ENCODE results near the gene CD4. TPM values are rescaled to one million over a fixed set of nuclear protein-coding genes. Genes with fewer than 3 reads are reported as not detected.

The CD4 gene
- total RNA-seq, 2 experiments from 2014 or later, result not detected

DNA sequence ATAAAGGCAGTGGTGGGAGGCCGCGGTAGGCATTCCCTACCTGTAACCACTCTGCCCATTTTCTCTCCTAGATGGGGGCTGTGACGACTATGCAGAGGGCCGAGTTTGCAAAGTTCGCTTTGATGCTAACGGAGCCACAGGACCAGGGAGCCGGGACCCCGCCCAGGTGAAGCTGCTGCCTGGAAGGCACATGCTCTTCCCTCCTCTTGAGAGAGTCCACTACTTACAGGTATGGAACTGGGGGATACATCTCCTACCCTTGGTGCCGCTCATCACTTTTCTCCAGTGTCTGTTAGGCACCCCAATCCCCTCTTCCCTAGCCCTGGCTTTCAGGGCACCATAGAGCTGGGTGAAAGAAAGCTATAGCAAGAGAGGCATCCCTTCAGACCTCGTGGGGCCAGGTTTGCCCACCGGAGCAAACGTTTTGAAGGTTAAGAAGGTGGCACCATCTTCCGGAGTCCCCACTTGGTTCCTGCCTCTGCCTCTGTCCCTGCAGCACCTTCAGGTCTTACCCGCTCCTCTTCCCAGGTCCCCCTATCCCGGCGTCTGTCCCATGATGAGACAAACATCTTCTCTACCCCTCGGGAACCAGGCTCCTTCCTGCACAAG lies 36.9 kb downstream of the CD4 start:
- Histone ChIP-seq H3K36me3 (ENCODE audit: insufficient read depth, low read length) (no peaks in the 10 kb centered on the region), H3K4me3 (ENCODE audit: low read depth, low read length, poor library complexity, severe bottlenecking) (no peak overlapping the region), H3K9me2 (ENCODE audit: insufficient read depth, low read length) (no peaks in the 10 kb centered on the region), H2AFZ (ENCODE audit: low read length) (no peak overlapping the region), H3K27ac (ENCODE audit: low read depth, low read length, poor library complexity, severe bottlenecking) (no peak overlapping the region), H3K9me3 (ENCODE audit: low read length) (no peaks in the 10 kb centered on the region), H3K4me1 (ENCODE audit: insufficient read depth, low read length, poor library complexity, severe bottlenecking) (peaks cover 27% of the 10 kb centered on the region), H3K4me2 (ENCODE audit: low read length) (no peak overlapping the region), H3K79me2 (ENCODE audit: insufficient read depth, low read depth, low read length) (no peaks in the 10 kb centered on the region), H4K20me1 (ENCODE audit: insufficient read depth, low read length) (no peaks in the 10 kb centered on the region)
- DNase-seq (ENCODE audit: low spot score), result no peak
- intact Hi-C loops (cut with micrococcal nuclease; ENCODE audit: unreplicated experiment), result loop anchor here (5.0 kb wide), 2 partner anchors 44 to 269 kb away; partner anchors contain the start of gene IFFO1
- ChIA-PET CTCF (ENCODE audit: unreplicated experiment) (interaction anchor here (1.1 kb wide), 1 partner anchor 16 kb away, joined by 4 read pairs; no protein-coding TSS in a partner anchor), POLR2A (interaction anchor here (1.3 kb wide), 1 partner anchor 14 kb away, joined by 3 read pairs; no protein-coding TSS in a partner anchor)
- TF ChIP-seq EZH2phosphoT487 (IDR thresholded peaks at IDR 0.05; ENCODE audit: borderline replicate concordance, low read depth, low read length), result no peak
- TF ChIP-seq, protein P1, sequence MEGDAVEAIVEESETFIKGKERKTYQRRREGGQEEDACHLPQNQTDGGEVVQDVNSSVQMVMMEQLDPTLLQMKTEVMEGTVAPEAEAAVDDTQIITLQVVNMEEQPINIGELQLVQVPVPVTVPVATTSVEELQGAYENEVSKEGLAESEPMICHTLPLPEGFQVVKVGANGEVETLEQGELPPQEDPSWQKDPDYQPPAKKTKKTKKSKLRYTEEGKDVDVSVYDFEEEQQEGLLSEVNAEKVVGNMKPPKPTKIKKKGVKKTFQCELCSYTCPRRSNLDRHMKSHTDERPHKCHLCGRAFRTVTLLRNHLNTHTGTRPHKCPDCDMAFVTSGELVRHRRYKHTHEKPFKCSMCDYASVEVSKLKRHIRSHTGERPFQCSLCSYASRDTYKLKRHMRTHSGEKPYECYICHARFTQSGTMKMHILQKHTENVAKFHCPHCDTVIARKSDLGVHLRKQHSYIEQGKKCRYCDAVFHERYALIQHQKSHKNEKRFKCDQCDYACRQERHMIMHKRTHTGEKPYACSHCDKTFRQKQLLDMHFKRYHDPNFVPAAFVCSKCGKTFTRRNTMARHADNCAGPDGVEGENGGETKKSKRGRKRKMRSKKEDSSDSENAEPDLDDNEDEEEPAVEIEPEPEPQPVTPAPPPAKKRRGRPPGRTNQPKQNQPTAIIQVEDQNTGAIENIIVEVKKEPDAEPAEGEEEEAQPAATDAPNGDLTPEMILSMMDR (conservative IDR thresholded peaks at IDR 0.05; ENCODE audit: low read length), result no peak
- BruUV-seq (replicated peaks), result no TSS peak

DNA sequence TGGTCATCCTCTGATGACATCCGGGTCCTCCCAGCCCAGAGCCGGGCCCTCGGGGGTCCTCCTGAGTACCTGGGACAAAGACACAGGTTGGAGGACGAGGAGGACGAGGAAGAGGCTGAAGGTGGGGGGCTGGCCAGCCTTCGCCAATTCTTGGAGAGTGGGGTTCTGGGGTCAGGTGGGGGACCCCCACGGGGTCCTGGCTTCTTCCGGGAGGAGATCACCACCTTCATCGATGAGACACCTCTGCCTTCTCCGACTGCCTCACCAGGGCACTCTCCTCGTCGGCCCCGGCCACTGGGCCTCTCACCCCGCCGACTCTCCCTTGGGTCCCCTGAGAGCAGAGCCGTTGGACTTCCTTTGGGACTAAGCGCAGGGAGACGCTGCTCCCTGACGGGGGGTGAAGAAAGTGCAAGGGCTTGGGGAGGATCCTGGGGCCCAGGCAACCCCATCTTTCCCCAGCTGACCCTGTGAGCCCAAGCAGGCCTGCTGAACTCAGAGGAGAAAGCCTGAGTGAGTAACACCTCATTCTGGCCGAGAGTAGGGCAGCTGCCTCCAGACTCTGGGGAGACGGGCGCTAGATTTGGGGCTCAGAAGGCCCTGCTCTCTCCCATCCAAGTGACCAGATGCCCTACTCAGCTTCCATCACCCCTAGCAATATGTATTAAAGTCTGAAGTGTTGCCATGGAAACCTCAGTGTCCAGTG lies 37.6 kb downstream of the CD4 start:
- DNase-seq (ENCODE audit: low spot score), result no peak
- no peaks in the 10 kb centered on the region for H3K9me3 ChIP-seq (ENCODE audit: low read length)
- no peaks in the 10 kb centered on the region for H3K79me2 ChIP-seq (ENCODE audit: insufficient read depth, low read depth, low read length)
- H2AFZ ChIP-seq (ENCODE audit: low read length), result no peak overlapping the region
- H3K27ac ChIP-seq (ENCODE audit: low read depth, low read length, poor library complexity, severe bottlenecking), result no peak overlapping the region
- no peaks in the 10 kb centered on the region for H4K20me1 ChIP-seq (ENCODE audit: insufficient read depth, low read length)
- peaks cover 26% of the 10 kb centered on the region for H3K4me1 ChIP-seq (ENCODE audit: insufficient read depth, low read length, poor library complexity, severe bottlenecking)
- ChIA-PET POLR2A (interaction anchor here (1.3 kb wide), 1 partner anchor 13 kb away, joined by 3 read pairs; no protein-coding TSS in a partner anchor), CTCF (ENCODE audit: unreplicated experiment) (interaction anchor here (1.1 kb wide), 1 partner anchor 16 kb away, joined by 4 read pairs; no protein-coding TSS in a partner anchor)
- intact Hi-C loops (cut with micrococcal nuclease; ENCODE audit: unreplicated experiment), result loop anchor here (5.0 kb wide), 2 partner anchors 45 to 270 kb away; partner anchors contain the start of gene IFFO1
- H3K9me2 ChIP-seq (ENCODE audit: insufficient read depth, low read length), result no peaks in the 10 kb centered on the region
- no peak overlapping the region for H3K4me3 ChIP-seq (ENCODE audit: low read depth, low read length, poor library complexity, severe bottlenecking)
- TF ChIP-seq, protein P1 (conservative IDR thresholded peaks at IDR 0.05; ENCODE audit: low read length), result no peak
- no peak for TF ChIP-seq EZH2phosphoT487 (IDR thresholded peaks at IDR 0.05; ENCODE audit: borderline replicate concordance, low read depth, low read length)
- no TSS peak for BruUV-seq (replicated peaks)
- H3K4me2 ChIP-seq (ENCODE audit: low read length), result no peak overlapping the region
- H3K36me3 ChIP-seq (ENCODE audit: insufficient read depth, low read length), result no peaks in the 10 kb centered on the region

All from OCI-LY7 (cell line).